GM19193 (cell line): ENCODE measurements around the gene SUGCT.

Source experiments
- POLR2A ChIP-seq: IDR thresholded peaks from 4 replicates; pipeline ENCODE4 v1.6.1; 2011; ENCODE audit not compliant: insufficient read depth, insufficient read length; ENCODE audit errors: extremely low read depth

Gene SUGCT

DNA sequence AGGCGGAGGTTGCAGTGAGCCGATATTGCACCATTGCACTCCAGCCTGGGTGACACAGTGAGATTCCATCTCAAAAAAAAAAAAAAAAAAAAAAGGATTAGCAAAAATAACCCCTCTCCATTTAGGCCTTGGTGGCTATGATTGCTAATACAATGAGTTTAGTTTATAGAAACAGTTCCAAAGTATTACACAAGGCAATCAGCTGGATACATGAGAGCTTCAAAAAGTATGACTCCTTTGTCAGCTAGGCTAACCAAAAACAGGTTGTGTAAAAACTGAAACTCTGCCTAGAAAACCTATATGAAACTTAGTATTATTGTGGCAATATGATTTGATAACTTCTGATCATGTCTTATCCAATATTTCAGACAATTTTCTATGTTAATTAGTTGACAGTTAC lies 57.2 kb downstream of the SUGCT start:
- TF ChIP-seq POLR2A = no peak

DNA sequence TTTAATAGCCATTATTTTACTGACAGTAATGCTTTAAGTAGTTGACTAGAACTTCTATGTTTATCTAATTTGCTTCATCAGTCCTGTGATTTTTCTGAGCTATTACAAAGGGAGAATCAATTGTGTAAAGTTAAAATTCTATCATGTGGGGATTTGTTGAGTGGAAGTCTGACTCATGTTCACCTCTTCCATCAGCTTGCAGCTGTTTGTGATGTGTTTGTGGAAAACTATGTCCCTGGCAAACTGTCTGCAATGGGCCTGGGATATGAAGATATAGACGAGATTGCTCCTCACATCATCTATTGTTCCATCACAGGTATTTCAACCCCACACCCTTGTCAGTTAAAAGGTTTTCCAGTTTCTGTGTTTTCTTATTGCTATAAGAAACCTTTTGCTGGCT lies 59.9 kb downstream of the SUGCT start:
- TF ChIP-seq POLR2A = no peak

GRCh38 chr7:40197527-40197926 lies 62.7 kb downstream of the SUGCT start:
- TF ChIP-seq POLR2A = no peak

- TF ChIP-seq POLR2A = no peak
These were observed 64.4 kb downstream of the SUGCT start for GRCh38 chr7:40199076-40199802.

- no peak for TF ChIP-seq POLR2A
These were observed 66.0 kb downstream of the SUGCT start for GRCh38 chr7:40200791-40201190.

DNA sequence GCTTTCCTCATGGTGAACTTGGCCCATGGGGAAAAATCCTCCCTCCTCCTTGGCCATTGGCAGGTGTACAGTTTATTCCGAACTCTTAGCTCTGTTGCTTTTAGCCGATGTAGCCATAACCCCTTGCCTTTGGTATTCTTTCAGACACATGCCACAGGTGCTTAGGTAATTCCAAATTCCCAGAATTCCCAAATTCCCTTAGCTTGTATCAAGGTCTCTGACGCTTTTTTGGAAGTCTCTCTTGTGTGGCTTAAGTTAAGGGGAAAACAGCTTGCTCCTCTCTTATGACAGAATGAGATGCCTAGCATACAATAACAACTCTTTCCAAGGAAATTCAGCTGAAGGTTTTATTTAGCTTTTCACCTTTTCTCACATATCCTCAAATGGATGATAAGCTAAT lies 68.0 kb downstream of the SUGCT start:
- TF ChIP-seq POLR2A = no peak

- no peak for TF ChIP-seq POLR2A
These were observed 69.8 kb downstream of the SUGCT start for GRCh38 chr7:40204581-40204980.

DNA sequence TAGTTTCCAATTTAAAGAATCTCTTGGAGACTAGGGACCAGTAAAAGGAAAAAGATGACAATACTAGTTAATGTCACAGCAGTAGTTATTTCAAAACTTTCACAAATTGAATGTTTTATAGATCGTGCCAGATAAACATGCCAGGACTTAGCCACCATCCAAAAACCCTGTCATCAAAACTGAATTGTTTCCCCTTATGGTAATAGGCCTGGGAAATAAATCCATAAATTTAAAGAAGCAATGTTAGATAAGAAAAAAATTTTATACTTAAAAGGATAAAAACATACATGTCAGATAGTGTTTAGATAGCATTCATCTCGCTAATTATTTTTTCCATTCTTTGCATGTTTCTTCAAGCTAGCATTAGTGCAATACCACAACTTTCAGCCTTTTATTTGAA lies 71.2 kb downstream of the SUGCT start:
- TF ChIP-seq POLR2A = no peak

- TF ChIP-seq POLR2A = no peak
These were observed 76.6 kb downstream of the SUGCT start for GRCh38 chr7:40211276-40212003.

DNA sequence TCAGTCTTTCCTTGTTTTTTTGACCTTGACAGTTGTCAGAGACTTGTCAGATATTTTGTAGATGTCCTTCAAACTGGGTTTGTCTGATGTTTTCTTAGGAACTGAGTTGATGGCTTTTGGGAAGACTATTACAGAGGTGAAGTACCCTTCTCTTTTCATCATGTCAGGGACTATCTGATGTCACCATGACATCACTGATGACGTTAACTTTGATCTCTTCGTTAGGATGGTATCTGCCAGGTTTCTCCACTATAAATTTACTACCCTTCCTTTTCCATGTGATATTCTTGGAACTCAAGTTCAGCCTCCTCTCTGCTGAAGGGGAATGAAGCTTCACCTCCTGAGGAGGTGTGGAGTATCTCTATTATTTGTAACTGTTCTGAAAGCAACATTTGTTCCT lies 78.5 kb downstream of the SUGCT start:
- TF ChIP-seq POLR2A = no peak

DNA sequence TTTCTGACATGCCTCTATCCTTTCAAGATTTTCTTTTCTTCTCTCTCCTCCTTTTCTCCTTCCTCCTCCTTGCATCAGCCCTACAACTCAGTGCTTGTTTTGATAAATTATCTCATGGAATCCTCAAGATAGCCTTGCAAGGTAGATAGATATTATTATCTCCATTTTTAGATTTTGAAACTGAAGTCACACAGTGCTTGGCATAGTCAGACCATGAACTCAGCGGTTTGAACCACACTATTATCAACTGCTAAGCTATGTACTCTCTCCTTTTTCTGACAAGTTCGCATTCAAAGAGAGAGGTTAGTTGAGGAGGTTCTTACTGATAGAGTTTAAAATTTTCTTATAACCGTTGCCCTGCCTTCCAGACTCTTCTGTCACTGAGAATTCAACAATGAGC lies 79.1 kb downstream of the SUGCT start:
- TF ChIP-seq POLR2A = no peak

DNA sequence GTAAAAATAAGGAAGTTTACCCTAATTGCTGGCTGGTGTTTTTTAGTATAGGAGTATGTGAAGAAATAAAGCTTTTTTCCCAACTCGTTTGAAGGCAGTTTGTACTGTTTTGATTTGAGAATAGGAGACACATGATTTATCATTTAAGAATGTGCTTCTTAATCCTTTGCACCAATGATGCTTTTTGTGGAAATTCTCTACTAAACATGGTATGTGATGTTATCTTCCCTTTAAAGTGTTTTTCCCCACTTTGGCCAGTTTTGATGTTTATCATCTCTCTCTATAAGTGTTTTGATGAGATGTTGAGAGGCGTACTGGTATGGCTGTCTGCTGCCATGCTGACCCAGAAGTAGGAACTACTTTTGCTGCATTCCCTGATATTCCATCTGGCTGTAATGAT lies 85.1 kb downstream of the SUGCT start:
- no peak for TF ChIP-seq POLR2A

DNA sequence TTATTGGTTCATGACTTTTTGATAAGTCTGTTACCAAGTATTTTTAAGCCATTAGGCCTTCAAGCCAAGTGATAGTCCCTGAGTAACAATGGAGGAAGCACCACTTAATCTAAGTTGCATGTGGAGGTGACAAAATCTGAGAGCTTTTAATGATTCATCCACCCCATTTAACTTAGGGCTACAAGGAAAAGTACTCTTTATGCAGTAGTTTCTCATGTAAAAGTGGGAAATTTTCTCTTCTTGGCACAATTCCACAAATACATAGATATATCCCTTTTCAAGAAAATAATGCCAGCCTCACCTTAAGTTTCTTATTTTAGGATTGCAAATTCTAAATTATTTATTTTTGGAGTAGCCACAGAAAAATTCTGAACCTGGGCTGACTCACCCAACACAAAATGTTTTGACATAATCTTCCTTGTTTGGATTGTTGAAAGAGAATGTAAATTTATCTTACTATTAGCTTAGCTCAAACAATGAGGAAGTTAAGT lies 85.7 kb downstream of the SUGCT start:
- no peak for TF ChIP-seq POLR2A

- no peak for TF ChIP-seq POLR2A
These were observed 87.0 kb downstream of the SUGCT start for GRCh38 chr7:40221836-40222235.

GRCh38 chr7:40223451-40224127 lies 88.8 kb downstream of the SUGCT start:
- TF ChIP-seq POLR2A = no peak

DNA sequence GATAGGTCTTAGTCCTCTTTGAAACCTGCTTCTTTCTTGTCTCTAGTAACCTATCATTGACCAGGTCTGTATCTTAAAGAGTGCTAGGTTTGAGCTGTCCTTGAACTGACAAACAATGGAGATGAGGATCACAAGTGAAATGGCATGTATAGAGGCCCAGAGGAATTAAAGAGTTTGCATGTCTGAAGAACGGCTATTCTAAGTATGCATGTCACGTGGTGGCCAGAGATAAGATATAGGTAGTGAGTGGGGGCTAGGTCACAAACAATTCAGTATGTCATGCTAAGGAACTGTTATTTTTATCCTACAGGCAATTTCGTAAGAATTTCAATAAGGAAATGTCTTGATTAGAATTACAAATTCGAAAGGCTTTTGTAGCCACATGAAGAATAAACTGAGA lies 95.3 kb downstream of the SUGCT start:
- no peak for TF ChIP-seq POLR2A

DNA sequence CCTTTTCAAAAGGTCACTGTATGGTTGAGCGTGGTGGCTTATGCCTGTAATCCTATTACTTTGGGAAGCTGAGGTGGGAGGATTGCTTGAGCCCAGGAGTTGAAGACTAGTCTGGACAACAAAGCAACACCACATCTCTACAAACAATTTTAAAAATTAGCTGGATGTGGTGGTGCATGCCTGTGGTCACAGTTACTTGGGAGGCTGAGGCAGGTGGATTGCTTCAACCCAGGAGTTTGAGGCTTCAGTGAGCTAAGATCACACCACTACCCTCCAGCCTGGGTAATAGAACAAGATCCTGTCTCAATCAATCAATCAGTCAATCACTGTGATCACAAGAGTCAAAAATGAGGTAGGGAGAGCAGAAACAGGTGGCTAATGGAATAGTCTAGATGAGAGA lies 97.0 kb downstream of the SUGCT start:
- TF ChIP-seq POLR2A = no peak
